DND-41 (cell line): ENCODE results near the gene EPB41L4B.

Source experiments
- CTCF ChIP-seq: IDR thresholded peaks from 2 replicates; pipeline ENCODE4 v1.5.1; 2012; ENCODE audit warnings: borderline replicate concordance, low read length, moderate library complexity, mild to moderate bottlenecking; ENCODE audit not compliant: poor library complexity, severe bottlenecking; ENCODE audit errors: extremely low read depth
- EZH2 ChIP-seq: IDR thresholded peaks from 3 replicates; pipeline ENCODE4 v1.6.1; 2012; ENCODE audit warnings: borderline replicate concordance, low read depth, mild to moderate bottlenecking, moderate library complexity, low read length, inconsistent platforms; ENCODE audit not compliant: severe bottlenecking

- TF ChIP-seq CTCF (no peak), EZH2 (no peak)
These were observed 24.0 kb upstream of the EPB41L4B start for GRCh38 chr9:109344866-109345265.
